ENCODE measurements around the gene TMEM150C. TPM values are rescaled to one million over a fixed set of nuclear protein-coding genes. Genes with fewer than 3 reads are reported as not detected.

Gene TMEM150C
- total RNA-seq, 1 experiment from 2014 or later, result 1.8 TPM

- Histone ChIP-seq H3K4me3 (ENCODE audit: low read depth in 2 of 2, low read length in 2 of 2) (no peak overlapping the region), H3K27ac (ENCODE audit: low read length) (no peak overlapping the region), H3K9me3 (ENCODE audit: control insufficient read depth, insufficient read depth, low read depth, low read length) (no peaks in the 10 kb centered on the region), H3K4me1 (ENCODE audit: control insufficient read depth, insufficient read depth, low read length) (no peaks in the 10 kb centered on the region), H3K27me3 (ENCODE audit: control insufficient read depth, insufficient read depth, low read length) (no peaks in the 10 kb centered on the region), H3K36me3 (ENCODE audit: control insufficient read depth, insufficient read depth, low read length) (no peaks in the 10 kb centered on the region)
- CTCF ChIA-PET, result no interaction called here
- no TSS peak for BruUV-seq (replicated peaks)
- intact Hi-C loops (cut with micrococcal nuclease; ENCODE audit: unreplicated experiment), result no loop called here
- DNase-seq (ENCODE audit: low read depth, low spot score), result no peak
- TF ChIP-seq, protein P1, sequence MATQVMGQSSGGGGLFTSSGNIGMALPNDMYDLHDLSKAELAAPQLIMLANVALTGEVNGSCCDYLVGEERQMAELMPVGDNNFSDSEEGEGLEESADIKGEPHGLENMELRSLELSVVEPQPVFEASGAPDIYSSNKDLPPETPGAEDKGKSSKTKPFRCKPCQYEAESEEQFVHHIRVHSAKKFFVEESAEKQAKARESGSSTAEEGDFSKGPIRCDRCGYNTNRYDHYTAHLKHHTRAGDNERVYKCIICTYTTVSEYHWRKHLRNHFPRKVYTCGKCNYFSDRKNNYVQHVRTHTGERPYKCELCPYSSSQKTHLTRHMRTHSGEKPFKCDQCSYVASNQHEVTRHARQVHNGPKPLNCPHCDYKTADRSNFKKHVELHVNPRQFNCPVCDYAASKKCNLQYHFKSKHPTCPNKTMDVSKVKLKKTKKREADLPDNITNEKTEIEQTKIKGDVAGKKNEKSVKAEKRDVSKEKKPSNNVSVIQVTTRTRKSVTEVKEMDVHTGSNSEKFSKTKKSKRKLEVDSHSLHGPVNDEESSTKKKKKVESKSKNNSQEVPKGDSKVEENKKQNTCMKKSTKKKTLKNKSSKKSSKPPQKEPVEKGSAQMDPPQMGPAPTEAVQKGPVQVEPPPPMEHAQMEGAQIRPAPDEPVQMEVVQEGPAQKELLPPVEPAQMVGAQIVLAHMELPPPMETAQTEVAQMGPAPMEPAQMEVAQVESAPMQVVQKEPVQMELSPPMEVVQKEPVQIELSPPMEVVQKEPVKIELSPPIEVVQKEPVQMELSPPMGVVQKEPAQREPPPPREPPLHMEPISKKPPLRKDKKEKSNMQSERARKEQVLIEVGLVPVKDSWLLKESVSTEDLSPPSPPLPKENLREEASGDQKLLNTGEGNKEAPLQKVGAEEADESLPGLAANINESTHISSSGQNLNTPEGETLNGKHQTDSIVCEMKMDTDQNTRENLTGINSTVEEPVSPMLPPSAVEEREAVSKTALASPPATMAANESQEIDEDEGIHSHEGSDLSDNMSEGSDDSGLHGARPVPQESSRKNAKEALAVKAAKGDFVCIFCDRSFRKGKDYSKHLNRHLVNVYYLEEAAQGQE (IDR thresholded peaks at IDR 0.05; ENCODE audit: insufficient read depth in 1 of 2, low read depth in 2 of 2, low read length in 1 of 2), result no peak
- TF ChIP-seq TCF7L2 (IDR thresholded peaks at IDR 0.05; ENCODE audit: low read depth, low read length) (no peak), POLR2AphosphoS5 (IDR thresholded peaks at IDR 0.05; ENCODE audit: low read depth, low read length) (no peak), SIN3A (IDR thresholded peaks at IDR 0.05; ENCODE audit: borderline replicate concordance, insufficient read depth, low read depth, low read length) (no peak)
- TF ChIP-seq, protein P2, sequence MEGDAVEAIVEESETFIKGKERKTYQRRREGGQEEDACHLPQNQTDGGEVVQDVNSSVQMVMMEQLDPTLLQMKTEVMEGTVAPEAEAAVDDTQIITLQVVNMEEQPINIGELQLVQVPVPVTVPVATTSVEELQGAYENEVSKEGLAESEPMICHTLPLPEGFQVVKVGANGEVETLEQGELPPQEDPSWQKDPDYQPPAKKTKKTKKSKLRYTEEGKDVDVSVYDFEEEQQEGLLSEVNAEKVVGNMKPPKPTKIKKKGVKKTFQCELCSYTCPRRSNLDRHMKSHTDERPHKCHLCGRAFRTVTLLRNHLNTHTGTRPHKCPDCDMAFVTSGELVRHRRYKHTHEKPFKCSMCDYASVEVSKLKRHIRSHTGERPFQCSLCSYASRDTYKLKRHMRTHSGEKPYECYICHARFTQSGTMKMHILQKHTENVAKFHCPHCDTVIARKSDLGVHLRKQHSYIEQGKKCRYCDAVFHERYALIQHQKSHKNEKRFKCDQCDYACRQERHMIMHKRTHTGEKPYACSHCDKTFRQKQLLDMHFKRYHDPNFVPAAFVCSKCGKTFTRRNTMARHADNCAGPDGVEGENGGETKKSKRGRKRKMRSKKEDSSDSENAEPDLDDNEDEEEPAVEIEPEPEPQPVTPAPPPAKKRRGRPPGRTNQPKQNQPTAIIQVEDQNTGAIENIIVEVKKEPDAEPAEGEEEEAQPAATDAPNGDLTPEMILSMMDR (IDR thresholded peaks at IDR 0.05), result no peak
- ATAC-seq, result no peak
- POLR2A ChIA-PET, result no interaction called here
- in situ Hi-C loops (cut with HindIII; ENCODE audit: low pct_unique_long_range_greater_than_20kb, low sequenced_read_pairs), result no loop called here
Observed at GRCh38 chr4:82489987-82490386, 71.8 kb downstream of the TMEM150C start.

DNA sequence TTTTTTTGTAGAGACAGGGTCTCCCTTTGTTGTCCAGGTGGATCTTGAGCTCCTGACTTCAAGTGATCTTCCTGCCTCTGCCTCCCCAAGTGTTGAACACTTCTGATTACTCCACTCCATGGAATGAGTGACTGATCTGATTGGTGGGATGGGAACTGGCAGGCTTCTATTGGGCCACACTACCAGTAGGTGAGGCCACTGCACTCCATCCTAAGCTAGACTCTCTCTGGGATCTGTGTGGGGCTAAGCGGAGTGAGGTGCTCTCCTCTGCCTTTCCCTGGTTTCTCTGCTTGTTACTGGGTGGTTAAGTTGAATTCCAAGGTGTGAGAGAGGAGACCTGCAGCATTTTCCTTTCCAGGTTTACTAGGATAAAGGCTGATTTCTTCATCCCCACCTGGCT lies 72.7 kb downstream of the TMEM150C start:
- POLR2A ChIA-PET, result no interaction called here
- DNase-seq (ENCODE audit: low read depth, low spot score) (no peak), ATAC-seq (no peak)
- H3K9me3 ChIP-seq (ENCODE audit: control insufficient read depth, insufficient read depth, low read depth, low read length), result no peaks in the 10 kb centered on the region
- H3K27ac ChIP-seq (ENCODE audit: low read length), result no peak overlapping the region
- in situ Hi-C loops (cut with HindIII; ENCODE audit: low pct_unique_long_range_greater_than_20kb, low sequenced_read_pairs), result no loop called here
- H3K4me1 ChIP-seq (ENCODE audit: control insufficient read depth, insufficient read depth, low read length), result no peaks in the 10 kb centered on the region
- H3K4me3 ChIP-seq (ENCODE audit: low read depth in 2 of 2, low read length in 2 of 2), result no peak overlapping the region
- BruUV-seq (replicated peaks), result no TSS peak
- H3K27me3 ChIP-seq (ENCODE audit: control insufficient read depth, insufficient read depth, low read length), result no peaks in the 10 kb centered on the region
- TF ChIP-seq, protein P2 (IDR thresholded peaks at IDR 0.05), result no peak
- TF ChIP-seq TCF7L2 (IDR thresholded peaks at IDR 0.05; ENCODE audit: low read depth, low read length) (no peak), POLR2AphosphoS5 (IDR thresholded peaks at IDR 0.05; ENCODE audit: low read depth, low read length) (no peak), SIN3A (IDR thresholded peaks at IDR 0.05; ENCODE audit: borderline replicate concordance, insufficient read depth, low read depth, low read length) (no peak)
- TF ChIP-seq, protein P1 (IDR thresholded peaks at IDR 0.05; ENCODE audit: insufficient read depth in 1 of 2, low read depth in 2 of 2, low read length in 1 of 2), result no peak
- no peaks in the 10 kb centered on the region for H3K36me3 ChIP-seq (ENCODE audit: control insufficient read depth, insufficient read depth, low read length)
- intact Hi-C loops (cut with micrococcal nuclease; ENCODE audit: unreplicated experiment), result no loop called here
- CTCF ChIA-PET, result no interaction called here
